Stimulated activated CD4-positive, alpha-beta T cell treated with anti-CD3 and anti-CD28 coated beads, Interleukin-15, amount 100 ng/mL, for 24 hours (primary cell): ENCODE data around the gene UPK1B.
"Not testable (repeated sequence)": the region's sequence is repeated elsewhere in the genome, so short reads cannot be mapped to it uniquely, and the experiment has no call there.

Experiments
- DNase-seq: peaks from one replicate; pipeline ENCODE4 v3.0.0-alpha.2; 2020

The UPK1B gene

GRCh38 chr3:119227070-119227850, 53.9 kb downstream of the UPK1B start:
- no peak for DNase-seq

GRCh38 chr3:119228373-119229145, 55.2 kb downstream of the UPK1B start:
- DNase-seq: no peak

GRCh38 chr3:119229190-119229589, 55.8 kb downstream of the UPK1B start:
- DNase-seq: no peak

GRCh38 chr3:119230071-119230470, 56.7 kb downstream of the UPK1B start:
- DNase-seq: no peak

- DNase-seq: no peak
Observed at GRCh38 chr3:119230745-119231144, 57.3 kb downstream of the UPK1B start.

- no peak for DNase-seq
Observed at GRCh38 chr3:119234610-119235009, 61.2 kb downstream of the UPK1B start.

GRCh38 chr3:119235151-119235550, 61.8 kb downstream of the UPK1B start:
- DNase-seq: no peak

GRCh38 chr3:119236756-119237155, 63.4 kb downstream of the UPK1B start:
- DNase-seq: peak; percentile 35

- no peak for DNase-seq
Observed at GRCh38 chr3:119237299-119237698, 63.9 kb downstream of the UPK1B start.

- DNase-seq: no peak
Observed at GRCh38 chr3:119238363-119238762, 65.0 kb downstream of the UPK1B start.

- no peak for DNase-seq
Observed at GRCh38 chr3:119239206-119239820, 65.9 kb downstream of the UPK1B start.

- DNase-seq: no peak
Observed at GRCh38 chr3:119240101-119240590, 66.7 kb downstream of the UPK1B start.

GRCh38 chr3:119240591-119241434, 67.4 kb downstream of the UPK1B start, which contains the start of gene B4GALT4:
Gene B4GALT4 (minus strand): TSS chr3:119240878. CDS start chr3:119230099, 10,779 bp downstream.
- peak; percentile 85 for DNase-seq

- not testable (repeated sequence) for DNase-seq
Observed at GRCh38 chr3:119242387-119243057, 69.1 kb downstream of the UPK1B start.

- not testable (repeated sequence) for DNase-seq
Observed at GRCh38 chr3:119243058-119243529, 69.7 kb downstream of the UPK1B start.

- DNase-seq: no peak
Observed at GRCh38 chr3:119243712-119244111, 70.3 kb downstream of the UPK1B start.

- no peak for DNase-seq
Observed at GRCh38 chr3:119245778-119246177, 72.4 kb downstream of the UPK1B start.
